CD4-positive, alpha-beta T cell treated with Interleukin-1 beta for 1 hour (primary cell): ENCODE results near the gene MTPN.

Experiments
- DNase-seq, 2 donors: peaks; one replicate each; pipeline ENCODE4 v3.0.0-alpha.2; 2020 to 2022

MTPN gene

GRCh38 chr7:135950972-135951371, 26.2 kb downstream of the MTPN start:
- DNase-seq: no peak

GRCh38 chr7:135950429-135950828, 26.7 kb downstream of the MTPN start:
- DNase-seq: no peak

GRCh38 chr7:135946289-135947055, 30.7 kb downstream of the MTPN start:
- DNase-seq: no peak

GRCh38 chr7:135944753-135945152, 32.4 kb downstream of the MTPN start:
- DNase-seq: no peak

- DNase-seq: no peak
Observed at GRCh38 chr7:135943134-135943879, 33.9 kb downstream of the MTPN start.

- DNase-seq: no peak
Observed at GRCh38 chr7:135942614-135943013, 34.5 kb downstream of the MTPN start.

GRCh38 chr7:135940077-135941075, 36.8 kb downstream of the MTPN start:
- DNase-seq: no peak

- no peak for DNase-seq
Observed at GRCh38 chr7:135939261-135939812, 37.8 kb downstream of the MTPN start.

GRCh38 chr7:135938563-135938962, 38.6 kb downstream of the MTPN start:
- no peak for DNase-seq

- no peak for DNase-seq
Observed at GRCh38 chr7:135938086-135938485, 39.1 kb downstream of the MTPN start.

GRCh38 chr7:135936497-135937217, 40.5 kb downstream of the MTPN start:
- no peak for DNase-seq

- DNase-seq: no peak
Observed at GRCh38 chr7:135934651-135935050, 42.5 kb downstream of the MTPN start.

- DNase-seq: no peak
Observed at GRCh38 chr7:135933509-135934188, 43.5 kb downstream of the MTPN start.

- no peak for DNase-seq
Observed at GRCh38 chr7:135932131-135932530, 45.0 kb downstream of the MTPN start.

- no peak for DNase-seq
Observed at GRCh38 chr7:135930565-135931461, 46.3 kb downstream of the MTPN start.

GRCh38 chr7:135929722-135930141, 47.4 kb downstream of the MTPN start:
- DNase-seq: no peak

- DNase-seq: peak in 1 of 2 donors; percentile 5
Observed at GRCh38 chr7:135929249-135929648, 47.9 kb downstream of the MTPN start.

GRCh38 chr7:135928136-135928535, 49.0 kb downstream of the MTPN start:
- DNase-seq: no peak

- no peak for DNase-seq
Observed at GRCh38 chr7:135925210-135925609, 51.9 kb downstream of the MTPN start.

- no peak for DNase-seq
Observed at GRCh38 chr7:135924302-135924701, 52.9 kb downstream of the MTPN start.
